ENCODE data around the gene CYFIP2. TPM values are rescaled to one million over a fixed set of nuclear protein-coding genes. Genes with fewer than 3 reads are reported as not detected.

Gene CYFIP2
- total RNA-seq, 1 donor from 2014 or later, result 36.6 TPM

- intact Hi-C loops (cut with DNase I), result no loop called here
- DNase-seq, result no peak
- Histone ChIP-seq H3K4me1 (peaks cover 6% of the 10 kb centered on the region), H3K36me3 (no peaks in the 10 kb centered on the region), H3K4me3 (no peak overlapping the region), H3K27me3 (ENCODE audit: low read depth) (no peaks in the 10 kb centered on the region), H3K27ac (no peak overlapping the region), H3K9me3 (no peaks in the 10 kb centered on the region)
- TF ChIP-seq CTCF (IDR thresholded peaks at IDR 0.05), result no peak
- no peak for ATAC-seq
Observed at GRCh38 chr5:157222506-157223230, 43.3 kb upstream of the CYFIP2 start.

- H3K4me1 ChIP-seq, result peaks cover 6% of the 10 kb centered on the region
- H3K4me3 ChIP-seq, result no peak overlapping the region
- H3K27ac ChIP-seq, result no peak overlapping the region
- no peaks in the 10 kb centered on the region for H3K9me3 ChIP-seq
- DNase-seq (no peak), ATAC-seq (no peak)
- intact Hi-C loops (cut with DNase I), result no loop called here
- H3K36me3 ChIP-seq, result no peaks in the 10 kb centered on the region
- no peaks in the 10 kb centered on the region for H3K27me3 ChIP-seq (ENCODE audit: low read depth)
- no peak for TF ChIP-seq CTCF (IDR thresholded peaks at IDR 0.05)
Observed at GRCh38 chr5:157225469-157226422, 40.2 kb upstream of the CYFIP2 start.

- H3K9me3 ChIP-seq, result no peaks in the 10 kb centered on the region
- H3K27me3 ChIP-seq (ENCODE audit: low read depth), result no peaks in the 10 kb centered on the region
- H3K27ac ChIP-seq, result no peak overlapping the region
- ATAC-seq, result no peak
- H3K4me3 ChIP-seq, result no peak overlapping the region
- H3K36me3 ChIP-seq, result no peaks in the 10 kb centered on the region
- no peaks in the 10 kb centered on the region for H3K4me1 ChIP-seq
- DNase-seq, result no peak
- TF ChIP-seq CTCF (IDR thresholded peaks at IDR 0.05), result no peak
- intact Hi-C loops (cut with DNase I), result no loop called here
Observed at GRCh38 chr5:157230610-157231009, 35.3 kb upstream of the CYFIP2 start.

- H3K27me3 ChIP-seq (ENCODE audit: low read depth), result no peaks in the 10 kb centered on the region
- H3K27ac ChIP-seq, result no peak overlapping the region
- no peak overlapping the region for H3K4me3 ChIP-seq
- DNase-seq (no peak), ATAC-seq (no peak)
- intact Hi-C loops (cut with DNase I), result no loop called here
- H3K36me3 ChIP-seq, result no peaks in the 10 kb centered on the region
- TF ChIP-seq CTCF (IDR thresholded peaks at IDR 0.05), result no peak
- H3K4me1 ChIP-seq, result no peaks in the 10 kb centered on the region
- H3K9me3 ChIP-seq, result no peaks in the 10 kb centered on the region
Observed at GRCh38 chr5:157232706-157233105, 33.2 kb upstream of the CYFIP2 start.

- Histone ChIP-seq H3K27me3 (ENCODE audit: low read depth) (no peaks in the 10 kb centered on the region), H3K9me3 (no peaks in the 10 kb centered on the region), H3K4me3 (no peak overlapping the region), H3K27ac (no peak overlapping the region), H3K36me3 (no peaks in the 10 kb centered on the region), H3K4me1 (no peaks in the 10 kb centered on the region)
- intact Hi-C loops (cut with DNase I), result no loop called here
- ATAC-seq (no peak), DNase-seq (no peak)
- no peak for TF ChIP-seq CTCF (IDR thresholded peaks at IDR 0.05)
Observed at GRCh38 chr5:157233515-157233914, 32.4 kb upstream of the CYFIP2 start.

Data from lower lobe of right lung (tissue), 2 donors.